HG02763 (cell line): ENCODE data around the gene PSAT1.

ENCODE experiments used
- ATAC-seq: cut with Tn5 transposase; IDR thresholded peaks from one replicate; pipeline ENCODE4 v1.9.1; 2021; ENCODE audit warnings: mild to moderate bottlenecking, moderate library complexity; ENCODE audit not compliant: unreplicated experiment

The PSAT1 gene

DNA sequence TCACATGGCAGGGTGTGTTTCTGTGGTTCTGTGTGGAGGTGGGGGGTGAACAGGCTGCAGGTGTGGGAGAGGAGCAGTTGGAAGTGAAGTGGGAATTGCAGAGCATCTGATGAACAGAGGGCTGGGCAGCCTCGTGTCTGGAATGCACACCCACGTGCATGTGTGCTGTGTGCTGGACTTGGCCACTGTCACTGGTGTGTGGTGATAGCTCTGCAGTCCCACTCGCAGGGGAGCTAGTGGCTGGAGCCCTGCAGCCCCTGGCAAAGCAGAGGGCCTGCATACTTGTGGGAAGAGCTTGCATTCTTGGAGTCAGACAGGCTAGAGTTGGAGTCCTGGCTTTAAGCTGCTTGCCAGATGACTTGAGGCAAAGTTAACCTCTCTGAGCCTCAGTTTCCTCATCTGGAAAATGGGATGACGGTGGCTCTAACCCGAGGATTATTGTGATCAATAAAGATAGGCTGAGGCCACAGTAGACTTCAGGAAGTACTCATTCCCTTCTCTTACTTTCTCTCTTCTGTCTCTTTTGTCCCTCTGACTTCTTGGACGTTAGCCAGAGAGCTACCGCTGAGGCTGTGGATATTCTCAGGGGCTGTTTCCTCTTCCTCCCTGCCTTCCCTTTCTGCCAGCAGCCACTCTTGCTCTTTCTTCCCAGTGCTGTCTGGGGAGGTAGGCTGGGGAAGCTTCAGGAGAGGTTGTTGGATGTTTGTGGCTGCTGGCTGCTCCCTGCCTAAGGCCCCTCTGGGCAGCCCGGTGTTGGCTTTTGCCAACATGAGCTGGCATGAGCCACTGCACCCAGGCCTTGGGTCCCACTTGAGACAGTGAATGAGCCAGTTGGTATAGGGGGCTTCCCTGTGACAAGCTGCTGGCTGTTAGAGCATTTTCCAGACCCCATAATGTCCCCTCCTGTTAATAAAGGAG, 18.3 kb downstream of the PSAT1 start:
- no peak for ATAC-seq

DNA sequence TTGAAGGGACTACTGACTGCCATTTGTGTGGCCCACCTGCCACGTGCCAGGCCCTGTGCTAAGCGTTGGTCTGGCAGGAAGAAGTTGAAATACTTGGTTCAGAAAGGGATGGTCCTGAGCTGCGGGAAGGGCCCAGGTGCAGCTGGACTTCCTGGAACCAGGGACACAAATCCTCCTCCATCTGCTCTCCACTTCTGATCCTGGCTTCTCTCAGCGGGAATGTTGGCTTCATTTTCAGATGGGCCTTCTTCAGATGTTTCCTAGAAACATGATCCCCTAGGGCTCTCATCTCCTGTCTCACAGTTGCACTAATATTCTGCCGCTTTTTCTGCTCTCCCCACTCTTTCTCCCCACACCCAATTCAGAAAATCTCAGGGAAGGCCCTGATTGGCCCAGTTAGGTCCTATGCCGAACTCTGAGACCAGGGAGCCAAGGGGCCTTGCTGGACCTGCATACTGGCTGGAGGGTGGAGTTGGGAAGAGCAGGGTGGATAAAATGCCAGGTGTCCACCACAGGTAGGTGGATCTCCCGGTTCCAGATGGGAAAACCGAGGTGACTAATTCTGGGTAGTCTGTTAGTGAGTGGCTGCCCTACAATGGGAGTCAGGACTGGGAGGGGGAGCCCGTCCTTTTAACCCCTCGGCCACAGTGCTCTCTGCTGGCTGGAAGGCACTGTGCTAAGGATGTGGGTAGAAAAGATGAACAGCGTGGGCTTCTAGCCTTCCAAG, 19.4 kb downstream of the PSAT1 start:
- no peak for ATAC-seq

- no peak for ATAC-seq
These were observed 22.5 kb downstream of the PSAT1 start for GRCh38 chr9:78319197-78320029.

- no peak for ATAC-seq
These were observed 23.2 kb downstream of the PSAT1 start for GRCh38 chr9:78320030-78320693.

DNA sequence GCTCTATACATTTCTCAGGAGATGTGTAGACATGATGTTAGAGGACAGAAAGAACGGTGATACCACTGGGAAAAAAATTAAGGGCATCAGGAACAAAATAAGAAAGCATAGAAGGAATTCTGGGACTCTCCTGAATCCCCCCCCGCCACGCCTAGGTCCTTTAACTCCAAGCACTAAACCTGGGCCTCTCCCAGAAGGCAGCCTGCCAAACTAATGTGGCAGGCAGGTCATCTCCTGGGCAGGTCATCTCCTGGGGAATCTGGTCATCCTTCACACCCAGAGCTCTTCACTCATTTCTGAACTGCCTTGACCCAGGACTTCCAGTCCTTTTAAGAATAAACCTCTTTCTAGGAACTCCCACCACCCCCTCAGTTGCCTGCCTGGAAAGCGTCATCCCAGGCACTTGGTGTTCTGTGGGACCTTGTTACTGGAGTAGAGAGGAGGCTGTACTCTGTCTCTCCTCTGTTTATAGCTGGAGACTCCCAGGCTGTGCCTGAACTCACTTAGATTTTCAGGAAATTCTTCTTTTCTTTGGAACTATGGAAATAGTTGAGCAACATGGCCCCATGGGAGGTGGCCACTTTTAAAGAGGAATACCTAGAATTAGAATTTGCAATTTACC, 24.1 kb downstream of the PSAT1 start:
- no peak for ATAC-seq

GRCh38 chr9:78321505-78321904, 24.6 kb downstream of the PSAT1 start:
- no peak for ATAC-seq

- no peak for ATAC-seq
These were observed 27.2 kb downstream of the PSAT1 start for GRCh38 chr9:78324068-78324650.

- no peak for ATAC-seq
These were observed 27.8 kb downstream of the PSAT1 start for GRCh38 chr9:78324682-78325081.

GRCh38 chr9:78325343-78325742, 28.4 kb downstream of the PSAT1 start:
- ATAC-seq: no peak

- ATAC-seq: no peak
These were observed 29.0 kb downstream of the PSAT1 start for GRCh38 chr9:78325846-78326360.

GRCh38 chr9:78326564-78326963, 29.6 kb downstream of the PSAT1 start:
- ATAC-seq: no peak

DNA sequence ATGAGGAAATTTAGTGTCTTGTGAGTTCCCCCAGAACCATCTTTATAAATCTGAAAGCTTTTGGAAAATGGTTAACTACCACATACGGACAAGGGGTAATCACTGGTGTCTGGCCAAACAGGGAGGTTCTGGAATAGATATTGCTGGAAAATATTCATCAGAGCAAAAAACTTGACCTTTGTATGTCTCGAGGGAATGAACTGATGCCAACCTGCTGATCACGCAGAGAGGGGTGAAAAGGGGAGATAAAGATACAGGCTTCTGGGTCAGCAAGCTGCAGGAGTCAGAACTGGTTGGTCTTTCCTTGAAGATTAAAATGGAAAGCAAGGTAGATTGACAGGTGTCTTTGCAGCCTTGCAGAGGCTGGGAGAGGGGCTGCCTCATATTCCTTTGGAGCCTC, 35.5 kb downstream of the PSAT1 start:
- ATAC-seq: no peak

DNA sequence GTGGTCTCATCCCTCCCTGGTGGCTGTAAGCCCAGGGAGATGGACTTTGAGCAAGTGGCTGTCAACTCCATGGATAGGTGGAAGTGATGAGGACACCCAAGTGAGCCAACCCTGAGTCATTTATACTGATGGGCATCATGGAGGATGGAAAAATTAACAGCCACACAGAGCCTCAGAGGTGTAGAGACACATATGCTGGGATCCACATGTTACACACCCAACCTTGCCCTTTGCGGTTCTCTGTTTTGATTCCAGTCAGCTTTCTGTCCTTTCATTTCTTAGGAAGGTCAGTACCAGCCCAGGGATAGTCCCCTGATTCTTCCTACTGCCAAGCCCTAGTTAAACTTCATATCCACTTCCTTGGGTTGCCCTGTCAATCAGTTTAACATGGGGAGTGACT, 51.9 kb downstream of the PSAT1 start:
- no peak for ATAC-seq

- no peak for ATAC-seq
These were observed 54.9 kb downstream of the PSAT1 start for GRCh38 chr9:78351816-78352215.

DNA sequence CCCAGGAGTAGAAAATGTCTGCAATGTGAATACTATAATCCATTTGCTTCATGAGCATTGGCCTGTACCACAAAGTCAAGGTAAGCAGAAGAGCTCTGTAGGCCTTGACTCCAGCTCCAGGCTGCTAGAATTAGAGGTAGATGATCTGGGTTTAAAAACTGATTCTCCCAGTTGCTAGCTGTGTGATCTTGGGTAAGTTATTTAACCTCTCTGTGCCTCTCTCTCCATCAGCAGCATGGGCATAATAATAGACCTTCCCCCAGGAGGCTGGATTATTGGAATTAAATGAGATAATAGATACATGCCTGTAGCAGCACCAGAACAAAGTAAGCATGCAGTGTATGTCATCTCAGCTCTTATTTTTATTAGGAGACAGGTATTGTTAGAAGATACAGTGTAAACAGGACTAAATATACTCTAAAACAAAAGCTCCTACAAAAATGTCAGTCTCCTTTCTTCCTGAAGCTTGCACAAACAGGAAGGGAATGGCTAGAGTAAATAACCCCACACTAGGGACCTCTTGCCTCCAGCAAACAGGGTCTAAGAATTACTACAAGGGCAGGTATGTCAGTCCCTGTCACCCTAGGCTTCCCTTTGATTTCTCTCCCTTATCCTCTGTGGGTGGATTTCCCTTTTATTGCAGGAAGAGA, 57.5 kb downstream of the PSAT1 start:
- no peak for ATAC-seq

- ATAC-seq: no peak
These were observed 58.1 kb downstream of the PSAT1 start for GRCh38 chr9:78354989-78355388.

- ATAC-seq: no peak
These were observed 59.7 kb downstream of the PSAT1 start for GRCh38 chr9:78356634-78357033.

GRCh38 chr9:78357165-78357873, 60.4 kb downstream of the PSAT1 start:
- ATAC-seq: peak; percentile 61
